ENCODE results near the gene ANKRD52.

- TF ChIP-seq CEBPB (IDR thresholded peaks at IDR 0.05; ENCODE audit: low read depth, low read length) (no peak), PHF8 (conservative IDR thresholded peaks at IDR 0.05; ENCODE audit: low read depth, low read length) (no peak), RFX5 (IDR thresholded peaks at IDR 0.05; ENCODE audit: borderline replicate concordance, low read depth, low read length) (no peak)
Measured at GRCh38 chr12:56244494-56244893, 13.7 kb downstream of the ANKRD52 start.

All from H1 (cell line).